GM21619 (cell line): ENCODE results near the gene TRRAP.

Experiments used
- ATAC-seq: cut with Tn5 transposase; IDR thresholded peaks from one replicate; pipeline ENCODE4 v1.9.1; 2021; ENCODE audit not compliant: unreplicated experiment

TRRAP gene

GRCh38 chr7:98945852-98946251 is 67.5 kb downstream of the TRRAP start:
- no peak for ATAC-seq

GRCh38 chr7:98946389-98946788 is 68.1 kb downstream of the TRRAP start:
- ATAC-seq = no peak

GRCh38 chr7:98949336-98950044 is 71.2 kb downstream of the TRRAP start:
- no peak for ATAC-seq

GRCh38 chr7:98955992-98956391 is 77.7 kb downstream of the TRRAP start:
- ATAC-seq = no peak

- ATAC-seq = no peak
Observed at GRCh38 chr7:98956469-98956868, 78.1 kb downstream of the TRRAP start.

GRCh38 chr7:98956937-98957336 is 78.6 kb downstream of the TRRAP start:
- no peak for ATAC-seq

GRCh38 chr7:98957766-98958165 is 79.4 kb downstream of the TRRAP start:
- no peak for ATAC-seq

- no peak for ATAC-seq
Observed at GRCh38 chr7:98958968-98959367, 80.6 kb downstream of the TRRAP start.

GRCh38 chr7:98963305-98963704 is 85.0 kb downstream of the TRRAP start:
- no peak for ATAC-seq

- ATAC-seq = no peak
Observed at GRCh38 chr7:98964596-98964995, 86.3 kb downstream of the TRRAP start.

- ATAC-seq = no peak
Observed at GRCh38 chr7:98968621-98969020, 90.3 kb downstream of the TRRAP start.

- ATAC-seq = no peak
Observed at GRCh38 chr7:98969386-98969785, 91.1 kb downstream of the TRRAP start.

- no peak for ATAC-seq
Observed at GRCh38 chr7:98970016-98970615, 91.8 kb downstream of the TRRAP start.

GRCh38 chr7:98970805-98971204 is 92.5 kb downstream of the TRRAP start:
- no peak for ATAC-seq

GRCh38 chr7:98974205-98974604 is 95.9 kb downstream of the TRRAP start:
- no peak for ATAC-seq

GRCh38 chr7:98974906-98975816 is 96.8 kb downstream of the TRRAP start:
- ATAC-seq = no peak

- ATAC-seq = no peak
Observed at GRCh38 chr7:98976396-98977185, 98.3 kb downstream of the TRRAP start.

- ATAC-seq = no peak
Observed at GRCh38 chr7:98978672-98979071, 100.3 kb downstream of the TRRAP start.

- no peak for ATAC-seq
Observed at GRCh38 chr7:98981701-98982100, 103.4 kb downstream of the TRRAP start.

- no peak for ATAC-seq
Observed at GRCh38 chr7:98982686-98983085, 104.4 kb downstream of the TRRAP start.

- no peak for ATAC-seq
Observed at GRCh38 chr7:98984126-98984525, 105.8 kb downstream of the TRRAP start.
